Measurements from ENCODE around the gene CDK14. TPM values are rescaled to one million over a fixed set of nuclear protein-coding genes. Genes with fewer than 3 reads are reported as not detected.

CDK14 gene
- total and polyA plus RNA-seq, 2 of the 8 experiments (the other 6 are each of a cell fraction or from before 2014, with no cell fraction given) = 5.5 to 47.3 TPM

DNA sequence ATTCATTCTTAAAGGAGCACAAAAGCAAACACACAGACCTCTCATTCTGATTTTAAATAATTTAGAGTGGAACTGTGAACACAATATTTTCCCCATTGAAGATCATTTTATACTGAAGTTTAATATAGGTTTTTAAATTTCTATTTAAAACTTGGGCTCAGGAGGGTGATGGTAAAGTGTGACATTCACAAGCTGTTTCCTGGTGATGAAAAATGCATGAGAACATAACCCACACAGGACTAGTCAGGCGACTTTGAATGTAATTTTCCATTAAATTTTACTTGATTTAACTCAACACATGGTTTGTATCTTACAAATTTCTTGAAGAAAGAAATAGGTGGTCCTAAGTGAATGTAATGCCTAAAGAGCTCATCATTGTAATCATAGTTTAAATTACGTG lies 143.6 kb downstream of the CDK14 start (continued):
- TF ChIP-seq RFX5 (IDR thresholded peaks at IDR 0.05; ENCODE audit: borderline replicate concordance, low read depth, low read length) (no peak), CTBP2 (IDR thresholded peaks at IDR 0.05; ENCODE audit: borderline replicate concordance, insufficient read depth, insufficient read length, low read length) (no peak)
